ENCODE results near the gene SLC25A51.

Gene SLC25A51

GRCh38 chr9:37903647-37904444 lies at the start of gene SLC25A51:
TSS of gene SLC25A51 (minus strand) at chr9:37904127. CDS start at chr9:37888550, 15,577 bp downstream.
- peak; percentile 88 for DNase-seq (ENCODE audit: low read depth)

- peak; percentile 29 for DNase-seq (ENCODE audit: low read depth)
These were observed 49.4 kb upstream of the SLC25A51 start for GRCh38 chr9:37953206-37953774.

- DNase-seq (ENCODE audit: low read depth): peak; percentile 91
These were observed 48.8 kb upstream of the SLC25A51 start for GRCh38 chr9:37952731-37953130.

GRCh38 chr9:37951671-37952449 lies 47.9 kb upstream of the SLC25A51 start:
- no peak for DNase-seq (ENCODE audit: low read depth)

- no peak for DNase-seq (ENCODE audit: low read depth)
These were observed 46.6 kb upstream of the SLC25A51 start for GRCh38 chr9:37950561-37950960.

GRCh38 chr9:37949576-37949975 lies 45.6 kb upstream of the SLC25A51 start:
- peak; percentile 74 for DNase-seq (ENCODE audit: low read depth)

GRCh38 chr9:37948417-37948980 lies 44.6 kb upstream of the SLC25A51 start:
- DNase-seq (ENCODE audit: low read depth): no peak

GRCh38 chr9:37947977-37948376 lies 44.0 kb upstream of the SLC25A51 start:
- DNase-seq (ENCODE audit: low read depth): no peak

GRCh38 chr9:37947471-37947870 lies 43.5 kb upstream of the SLC25A51 start:
- DNase-seq (ENCODE audit: low read depth): no peak

- no peak for DNase-seq (ENCODE audit: low read depth)
These were observed 43.0 kb upstream of the SLC25A51 start for GRCh38 chr9:37946971-37947370.

GRCh38 chr9:37946041-37946440 lies 42.1 kb upstream of the SLC25A51 start:
- no peak for DNase-seq (ENCODE audit: low read depth)

- DNase-seq (ENCODE audit: low read depth): peak; percentile 84
These were observed 40.9 kb upstream of the SLC25A51 start for GRCh38 chr9:37944671-37945481.

- peak; percentile 46 for DNase-seq (ENCODE audit: low read depth)
These were observed 40.3 kb upstream of the SLC25A51 start for GRCh38 chr9:37944266-37944650.

GRCh38 chr9:37943345-37944265 lies 39.7 kb upstream of the SLC25A51 start:
- DNase-seq (ENCODE audit: low read depth): peak; percentile 98

- peak; percentile 22 for DNase-seq (ENCODE audit: low read depth)
These were observed 38.9 kb upstream of the SLC25A51 start for GRCh38 chr9:37942621-37943344.

- no peak for DNase-seq (ENCODE audit: low read depth)
These were observed 37.3 kb upstream of the SLC25A51 start for GRCh38 chr9:37941253-37941652.

GRCh38 chr9:37939575-37940095 lies 35.7 kb upstream of the SLC25A51 start:
- peak; percentile 22 for DNase-seq (ENCODE audit: low read depth)

- DNase-seq (ENCODE audit: low read depth): peak; percentile 95
These were observed 34.4 kb upstream of the SLC25A51 start for GRCh38 chr9:37938121-37938891.

- DNase-seq (ENCODE audit: low read depth): peak; percentile 31
These were observed 33.4 kb upstream of the SLC25A51 start for GRCh38 chr9:37937366-37937765.
